HTR-8/SVneo (cell line): ENCODE data around the gene TAF1B.

Experiments used
- DNase-seq: peaks from one replicate; pipeline ENCODE4 v3.0.0; 2011; ENCODE audit warnings: low spot score, mixed read lengths; ENCODE audit not compliant: insufficient read length
- FAIRE-seq: peaks from 2 replicates; lab custom pipeline; 2011; peaks lifted over from hg19 to GRCh38; lab: Jason Lieb, UNC

The TAF1B gene

GRCh38 chr2:9807555-9808305 lies 35.5 kb upstream of the TAF1B start:
- no peak for FAIRE-seq
- no peak for DNase-seq

- DNase-seq (no peak), FAIRE-seq (no peak)
Observed at GRCh38 chr2:9808334-9809063, 34.8 kb upstream of the TAF1B start.

- DNase-seq (no peak), FAIRE-seq (no peak)
Observed at GRCh38 chr2:9809064-9809356, 34.3 kb upstream of the TAF1B start.

GRCh38 chr2:9809448-9810088 lies 33.7 kb upstream of the TAF1B start:
- no peak for DNase-seq
- FAIRE-seq: no peak

- DNase-seq (no peak), FAIRE-seq (no peak)
Observed at GRCh38 chr2:9811216-9811615, 32.1 kb upstream of the TAF1B start.

- FAIRE-seq (no peak), DNase-seq (no peak)
Observed at GRCh38 chr2:9811679-9812511, 31.4 kb upstream of the TAF1B start.

- FAIRE-seq (no peak), DNase-seq (no peak)
Observed at GRCh38 chr2:9812945-9813311, 30.3 kb upstream of the TAF1B start.

- FAIRE-seq: no peak
- peak; percentile 86 for DNase-seq
Observed at GRCh38 chr2:9813312-9814128, 29.8 kb upstream of the TAF1B start.

- FAIRE-seq: no peak
- no peak for DNase-seq
Observed at GRCh38 chr2:9814129-9814868, 29.0 kb upstream of the TAF1B start.

GRCh38 chr2:9815076-9815475 lies 28.2 kb upstream of the TAF1B start:
- FAIRE-seq (no peak), DNase-seq (no peak)

- DNase-seq: no peak
- FAIRE-seq: no peak
Observed at GRCh38 chr2:9815844-9816279, 27.4 kb upstream of the TAF1B start.

GRCh38 chr2:9818097-9818496 lies 25.2 kb upstream of the TAF1B start:
- DNase-seq (no peak), FAIRE-seq (no peak)

- FAIRE-seq (no peak), DNase-seq (no peak)
Observed at GRCh38 chr2:9819551-9819950, 23.7 kb upstream of the TAF1B start.

GRCh38 chr2:9820020-9820973 lies 23.0 kb upstream of the TAF1B start:
- FAIRE-seq (no peak), DNase-seq (peak; percentile 66)

- FAIRE-seq: no peak
Observed at GRCh38 chr2:9821805-9822445, 21.3 kb upstream of the TAF1B start.

GRCh38 chr2:9824441-9824840 lies 18.8 kb upstream of the TAF1B start:
- FAIRE-seq (no peak), DNase-seq (no peak)

More at GRCh38 chr2:9821805-9822445, 21.3 kb upstream of the TAF1B start:
- no peak for DNase-seq

GRCh38 chr2:9824956-9825720 lies 18.1 kb upstream of the TAF1B start:
- FAIRE-seq (no peak), DNase-seq (no peak)
